ENCODE data around the gene DIAPH2. TPM values are rescaled to one million over a fixed set of nuclear protein-coding genes. Genes with fewer than 3 reads are reported as not detected.

DIAPH2 gene
- total RNA-seq, 2 donors from 2014 or later: 21.5 to 51.8 TPM

GRCh38 chrX:96978906-96979305 lies 294.3 kb downstream of the DIAPH2 start:
- Mint-ChIP-seq H3K27me3 (ENCODE audit: insufficient read depth) (no peaks in the 10 kb centered on the region), H3K4me3 (no peak overlapping the region), H3K4me1 (peaks cover 22% of the 10 kb centered on the region), H3K27ac (no peak overlapping the region), H3K36me3 (ENCODE audit: low read depth) (peaks cover 5% of the 10 kb centered on the region), H3K9me3 (no peaks in the 10 kb centered on the region)
- H3K27me3 ChIP-seq (ENCODE audit: control insufficient read depth, insufficient read depth, low read length, poor library complexity, severe bottlenecking): no peaks in the 10 kb centered on the region
- no peak overlapping the region for H3K27ac ChIP-seq (ENCODE audit: low read depth, low read length)
- TF ChIP-seq CTCF (conservative IDR thresholded peaks at IDR 0.05): no peak
- no peak overlapping the region for H3K9ac ChIP-seq (ENCODE audit: extremely low read depth, low read length, poor library complexity, severe bottlenecking)
- no peaks in the 10 kb centered on the region for H3K9me3 ChIP-seq (ENCODE audit: control insufficient read depth, low read length)
- DNase-seq: no peak
- WGBS, 2 experiments (ENCODE audit: insufficient coverage in 1 of 2, insufficient read length in 1 of 2): 90% methylated on average over 1 of the region's 1 CpG; no CpG with 5 or more reads in 1 of the 2 experiments
- H3K36me3 ChIP-seq (ENCODE audit: control insufficient read depth, insufficient read depth, low read length): no peaks in the 10 kb centered on the region
- H3K4me3 ChIP-seq (ENCODE audit: low read length): no peak overlapping the region
- no peaks in the 10 kb centered on the region for H3K4me1 ChIP-seq (ENCODE audit: control insufficient read depth, insufficient read depth, low read length)

GRCh38 chrX:96979766-96980165 lies 295.1 kb downstream of the DIAPH2 start:
- Histone ChIP-seq H3K9ac (ENCODE audit: extremely low read depth, low read length, poor library complexity, severe bottlenecking) (no peak overlapping the region), H3K9me3 (ENCODE audit: control insufficient read depth, low read length) (no peaks in the 10 kb centered on the region), H3K4me1 (ENCODE audit: control insufficient read depth, insufficient read depth, low read length) (no peaks in the 10 kb centered on the region), H3K36me3 (ENCODE audit: control insufficient read depth, insufficient read depth, low read length) (no peaks in the 10 kb centered on the region), H3K27ac (ENCODE audit: low read depth, low read length) (no peak overlapping the region), H3K27me3 (ENCODE audit: control insufficient read depth, insufficient read depth, low read length, poor library complexity, severe bottlenecking) (no peaks in the 10 kb centered on the region), H3K4me3 (ENCODE audit: low read length) (no peak overlapping the region)
- Mint-ChIP-seq H3K27ac (no peak overlapping the region), H3K9me3 (no peaks in the 10 kb centered on the region), H3K36me3 (ENCODE audit: low read depth) (peaks cover 4% of the 10 kb centered on the region), H3K27me3 (ENCODE audit: insufficient read depth) (no peaks in the 10 kb centered on the region), H3K4me3 (no peak overlapping the region), H3K4me1 (peaks cover 29% of the 10 kb centered on the region)
- TF ChIP-seq CTCF (conservative IDR thresholded peaks at IDR 0.05): no peak
- DNase-seq: peak; percentile 52
- WGBS, 2 experiments (ENCODE audit: insufficient coverage in 1 of 2, insufficient read length in 1 of 2): 78 to 100% methylated on average over 1 to 5 of the region's 5 CpGs

GRCh38 chrX:96982161-96982560 lies 297.5 kb downstream of the DIAPH2 start:
- Histone ChIP-seq H3K9ac (ENCODE audit: extremely low read depth, low read length, poor library complexity, severe bottlenecking) (no peak overlapping the region), H3K27me3 (ENCODE audit: control insufficient read depth, insufficient read depth, low read length, poor library complexity, severe bottlenecking) (no peaks in the 10 kb centered on the region), H3K4me3 (ENCODE audit: low read length) (no peak overlapping the region), H3K36me3 (ENCODE audit: control insufficient read depth, insufficient read depth, low read length) (no peaks in the 10 kb centered on the region), H3K9me3 (ENCODE audit: control insufficient read depth, low read length) (no peaks in the 10 kb centered on the region), H3K27ac (ENCODE audit: low read depth, low read length) (no peak overlapping the region), H3K4me1 (ENCODE audit: control insufficient read depth, insufficient read depth, low read length) (no peaks in the 10 kb centered on the region)
- no peak overlapping the region for H3K4me3 Mint-ChIP-seq
- WGBS, 2 experiments (ENCODE audit: insufficient coverage in 1 of 2, insufficient read length in 1 of 2): 41% methylated on average over 1 of the region's 1 CpG; no CpG with 5 or more reads in 1 of the 2 experiments
- peaks cover 4% of the 10 kb centered on the region for H3K36me3 Mint-ChIP-seq (ENCODE audit: low read depth)
- peaks cover 29% of the 10 kb centered on the region for H3K4me1 Mint-ChIP-seq
- no peaks in the 10 kb centered on the region for H3K9me3 Mint-ChIP-seq
- H3K27ac Mint-ChIP-seq: peak overlapping the region; percentile 18
- H3K27me3 Mint-ChIP-seq (ENCODE audit: insufficient read depth): no peaks in the 10 kb centered on the region
- TF ChIP-seq CTCF (conservative IDR thresholded peaks at IDR 0.05): no peak
- no peak for DNase-seq
